Right lobe of liver (tissue), 4 donors: ENCODE measurements around the gene KMT5C.

Experiments used
- POLR2A ChIP-seq: fragments of 450-650 bp; IDR thresholded peaks from one replicate; pipeline ENCODE4 v1.6.1; 2017; ENCODE audit warnings: antibody characterized with exemption, mild to moderate bottlenecking
- TF ChIP-seq, protein P1 (sequence below), 4 donors: fragments of 200-600 bp in 3 of 4; fragments of 450-650 bp in 1 of 4; IDR thresholded peaks; one replicate each; pipeline versions ENCODE4 v1.5.1 to v1.8.0; 2016 to 2022; ENCODE audit warnings: antibody characterized with exemption in 4 of 4, mild to moderate bottlenecking in 2 of 4
- donor health status: DM: no; HTN: no; CAD: no.
- donor health status: DM: no; HTN: no; CAD: no.
- donor health status: DM: no; HTN: yes; CAD: no.

DNA sequence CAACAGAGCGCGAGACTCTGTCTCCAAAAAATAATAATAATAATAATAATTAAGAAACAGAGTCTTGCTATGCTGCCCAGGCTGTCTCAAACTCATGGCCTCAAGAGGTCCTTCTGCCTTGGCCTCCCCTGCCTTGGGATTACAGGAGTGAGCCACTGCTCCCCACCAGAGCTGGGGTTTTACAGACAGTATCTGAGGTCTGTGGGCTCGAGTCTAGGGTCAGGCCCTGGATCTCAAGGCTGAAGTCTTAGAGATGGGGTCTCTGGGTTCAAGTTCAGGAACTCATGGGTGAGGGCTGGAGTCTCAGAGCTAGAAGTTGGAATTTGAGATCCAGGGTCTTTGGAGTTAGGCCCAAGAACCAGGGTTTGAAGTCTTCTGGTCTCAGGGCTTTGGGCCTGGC is 27.1 kb downstream of the KMT5C start:
- TF ChIP-seq, protein P1, sequence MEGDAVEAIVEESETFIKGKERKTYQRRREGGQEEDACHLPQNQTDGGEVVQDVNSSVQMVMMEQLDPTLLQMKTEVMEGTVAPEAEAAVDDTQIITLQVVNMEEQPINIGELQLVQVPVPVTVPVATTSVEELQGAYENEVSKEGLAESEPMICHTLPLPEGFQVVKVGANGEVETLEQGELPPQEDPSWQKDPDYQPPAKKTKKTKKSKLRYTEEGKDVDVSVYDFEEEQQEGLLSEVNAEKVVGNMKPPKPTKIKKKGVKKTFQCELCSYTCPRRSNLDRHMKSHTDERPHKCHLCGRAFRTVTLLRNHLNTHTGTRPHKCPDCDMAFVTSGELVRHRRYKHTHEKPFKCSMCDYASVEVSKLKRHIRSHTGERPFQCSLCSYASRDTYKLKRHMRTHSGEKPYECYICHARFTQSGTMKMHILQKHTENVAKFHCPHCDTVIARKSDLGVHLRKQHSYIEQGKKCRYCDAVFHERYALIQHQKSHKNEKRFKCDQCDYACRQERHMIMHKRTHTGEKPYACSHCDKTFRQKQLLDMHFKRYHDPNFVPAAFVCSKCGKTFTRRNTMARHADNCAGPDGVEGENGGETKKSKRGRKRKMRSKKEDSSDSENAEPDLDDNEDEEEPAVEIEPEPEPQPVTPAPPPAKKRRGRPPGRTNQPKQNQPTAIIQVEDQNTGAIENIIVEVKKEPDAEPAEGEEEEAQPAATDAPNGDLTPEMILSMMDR (IDR thresholded peaks at IDR 0.05): no peak
- TF ChIP-seq POLR2A: no peak
